GM12873 (cell line): ENCODE measurements around the gene P2RY2.

Experiments
- TF ChIP-seq, protein P1 (sequence below): IDR thresholded peaks from 2 replicates; pipeline ENCODE4 v1.5.1; 2012; ENCODE audit warnings: low read depth, mild to moderate bottlenecking, moderate library complexity, low read length, control low read depth; ENCODE audit not compliant: insufficient read depth; ENCODE audit errors: missing control alignments

Gene P2RY2

DNA sequence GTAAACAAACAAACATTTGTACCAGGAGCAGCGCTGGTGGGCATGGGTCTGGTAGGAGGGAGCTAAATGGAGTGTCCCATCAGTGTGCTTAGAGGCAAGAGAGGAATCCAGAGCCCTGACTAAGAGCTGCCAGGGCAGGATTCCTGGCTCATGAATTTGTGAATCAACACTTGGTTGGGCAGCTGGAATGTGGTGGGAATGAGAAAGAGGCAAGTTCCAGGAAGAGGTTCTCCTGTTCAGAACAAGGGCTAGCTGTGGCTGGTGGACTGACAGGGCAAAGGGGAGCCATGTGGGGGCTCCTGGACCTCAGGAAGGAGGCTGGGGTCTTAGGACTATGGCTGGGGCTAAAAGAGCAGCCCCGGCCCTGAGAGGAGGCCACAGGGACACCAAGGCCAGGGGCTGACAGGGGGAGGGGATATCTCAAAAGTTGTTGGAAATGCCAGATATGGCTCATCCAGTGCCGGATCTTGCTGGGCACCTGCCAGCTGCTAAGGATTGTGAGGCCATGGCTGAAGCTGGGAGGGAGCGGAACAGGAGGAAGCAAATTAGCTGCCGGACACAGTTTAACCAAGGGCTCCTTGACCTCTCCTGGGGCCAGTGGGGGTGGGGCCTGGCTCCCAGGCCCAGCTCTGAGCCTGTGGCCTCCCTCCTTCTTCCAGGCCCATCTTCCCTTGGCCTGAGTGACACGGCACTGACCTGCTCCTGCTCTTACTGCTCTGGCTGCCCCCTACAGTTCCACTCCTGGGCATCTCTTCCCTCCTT is 39.4 kb downstream of the P2RY2 start:
- TF ChIP-seq, protein P1, sequence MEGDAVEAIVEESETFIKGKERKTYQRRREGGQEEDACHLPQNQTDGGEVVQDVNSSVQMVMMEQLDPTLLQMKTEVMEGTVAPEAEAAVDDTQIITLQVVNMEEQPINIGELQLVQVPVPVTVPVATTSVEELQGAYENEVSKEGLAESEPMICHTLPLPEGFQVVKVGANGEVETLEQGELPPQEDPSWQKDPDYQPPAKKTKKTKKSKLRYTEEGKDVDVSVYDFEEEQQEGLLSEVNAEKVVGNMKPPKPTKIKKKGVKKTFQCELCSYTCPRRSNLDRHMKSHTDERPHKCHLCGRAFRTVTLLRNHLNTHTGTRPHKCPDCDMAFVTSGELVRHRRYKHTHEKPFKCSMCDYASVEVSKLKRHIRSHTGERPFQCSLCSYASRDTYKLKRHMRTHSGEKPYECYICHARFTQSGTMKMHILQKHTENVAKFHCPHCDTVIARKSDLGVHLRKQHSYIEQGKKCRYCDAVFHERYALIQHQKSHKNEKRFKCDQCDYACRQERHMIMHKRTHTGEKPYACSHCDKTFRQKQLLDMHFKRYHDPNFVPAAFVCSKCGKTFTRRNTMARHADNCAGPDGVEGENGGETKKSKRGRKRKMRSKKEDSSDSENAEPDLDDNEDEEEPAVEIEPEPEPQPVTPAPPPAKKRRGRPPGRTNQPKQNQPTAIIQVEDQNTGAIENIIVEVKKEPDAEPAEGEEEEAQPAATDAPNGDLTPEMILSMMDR, result no peak

DNA sequence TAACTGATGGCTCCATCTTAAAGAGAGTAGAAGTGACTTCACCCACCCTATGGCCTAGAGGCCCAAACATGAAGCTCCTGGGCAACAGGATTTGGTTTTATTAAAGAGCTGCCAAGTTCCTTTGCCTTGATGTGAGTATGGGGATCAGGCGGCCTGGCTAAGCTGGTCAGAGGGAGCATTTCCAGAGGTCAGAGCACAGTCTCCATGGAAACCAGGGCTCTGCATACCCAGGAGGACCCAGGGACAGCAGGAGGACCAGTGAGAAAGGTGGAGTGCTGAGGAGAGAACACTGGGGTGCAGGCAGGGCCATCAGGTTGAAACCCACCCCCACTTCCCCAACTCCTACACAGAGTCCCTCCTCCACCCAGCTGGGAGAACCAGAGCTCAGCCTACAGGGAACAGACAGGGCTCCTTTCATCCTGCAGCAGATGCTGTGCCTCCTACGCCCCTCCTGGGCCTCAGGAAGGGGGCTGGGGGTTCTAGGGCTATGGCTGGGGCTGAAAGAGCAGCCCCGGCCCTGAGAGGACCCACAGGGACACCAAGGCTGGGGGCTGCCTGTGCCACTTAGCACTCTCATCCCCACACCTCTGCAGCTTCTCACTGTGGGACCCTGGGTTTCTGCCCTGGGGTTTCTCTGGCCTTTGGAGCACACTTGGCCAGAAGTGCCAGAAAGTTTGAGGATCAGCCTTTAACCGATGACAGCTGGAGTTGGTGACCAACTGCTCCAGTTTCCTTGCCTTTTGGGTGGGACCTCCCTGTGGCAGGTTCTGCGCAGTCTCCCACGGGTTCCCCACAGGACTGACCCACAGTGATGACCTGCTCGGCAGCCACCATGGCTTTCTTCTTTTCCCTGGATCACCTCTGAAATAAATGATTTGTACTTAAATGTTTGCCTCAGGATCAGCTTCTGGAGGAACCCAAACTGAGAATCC is 40.3 kb downstream of the P2RY2 start:
- TF ChIP-seq, protein P1, result no peak

DNA sequence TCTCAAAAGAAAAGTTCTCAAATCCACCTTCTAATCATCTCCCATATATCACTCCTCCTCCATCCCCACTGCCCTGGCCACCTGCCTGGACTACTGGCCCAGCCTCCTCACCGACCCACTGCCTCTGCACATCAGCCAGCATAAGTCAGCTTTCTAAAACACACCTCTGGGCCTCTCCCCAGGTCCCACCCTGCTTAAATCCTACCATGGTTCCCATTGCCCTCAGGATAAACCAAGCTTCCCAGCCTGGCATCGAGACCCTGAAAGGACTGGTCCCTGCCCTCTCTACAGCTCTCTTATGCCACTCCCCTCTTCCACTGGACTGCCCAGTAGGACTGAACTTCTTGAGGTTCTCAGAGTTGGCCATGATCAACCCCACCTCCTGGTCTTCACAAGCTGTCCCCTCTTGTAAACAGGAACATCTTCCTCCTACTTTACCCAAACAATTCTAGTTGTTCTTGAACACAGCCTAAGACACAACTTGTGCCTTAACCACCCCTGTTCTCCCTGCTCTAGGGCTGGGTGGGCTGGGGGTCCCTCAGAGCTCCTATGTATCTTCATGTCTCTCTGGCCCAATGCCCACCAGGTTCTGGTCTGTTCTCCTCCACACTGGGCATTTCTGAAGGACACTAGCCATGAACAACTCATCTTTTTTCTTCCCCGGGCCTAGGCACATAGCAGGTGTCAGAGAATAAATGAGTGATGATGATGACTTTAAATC is 41.5 kb downstream of the P2RY2 start:
- TF ChIP-seq, protein P1, result no peak

DNA sequence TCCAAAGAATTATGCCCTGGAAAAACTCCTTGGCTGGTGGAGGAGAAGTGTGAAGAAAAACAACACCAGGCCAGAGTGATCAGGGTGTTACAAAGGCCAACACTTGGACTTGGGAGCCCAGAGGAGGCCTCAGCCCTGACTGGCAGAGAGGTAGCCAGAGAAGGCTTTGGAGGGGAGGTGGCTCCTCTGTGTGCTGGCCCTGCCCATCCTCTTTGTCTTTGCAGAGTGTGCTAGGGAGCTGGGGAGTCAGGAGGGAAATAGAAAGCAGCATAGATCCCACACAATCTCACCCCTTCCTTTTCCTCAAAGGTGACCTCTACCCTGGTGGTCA is 42.0 kb downstream of the P2RY2 start:
- TF ChIP-seq, protein P1, result no peak

DNA sequence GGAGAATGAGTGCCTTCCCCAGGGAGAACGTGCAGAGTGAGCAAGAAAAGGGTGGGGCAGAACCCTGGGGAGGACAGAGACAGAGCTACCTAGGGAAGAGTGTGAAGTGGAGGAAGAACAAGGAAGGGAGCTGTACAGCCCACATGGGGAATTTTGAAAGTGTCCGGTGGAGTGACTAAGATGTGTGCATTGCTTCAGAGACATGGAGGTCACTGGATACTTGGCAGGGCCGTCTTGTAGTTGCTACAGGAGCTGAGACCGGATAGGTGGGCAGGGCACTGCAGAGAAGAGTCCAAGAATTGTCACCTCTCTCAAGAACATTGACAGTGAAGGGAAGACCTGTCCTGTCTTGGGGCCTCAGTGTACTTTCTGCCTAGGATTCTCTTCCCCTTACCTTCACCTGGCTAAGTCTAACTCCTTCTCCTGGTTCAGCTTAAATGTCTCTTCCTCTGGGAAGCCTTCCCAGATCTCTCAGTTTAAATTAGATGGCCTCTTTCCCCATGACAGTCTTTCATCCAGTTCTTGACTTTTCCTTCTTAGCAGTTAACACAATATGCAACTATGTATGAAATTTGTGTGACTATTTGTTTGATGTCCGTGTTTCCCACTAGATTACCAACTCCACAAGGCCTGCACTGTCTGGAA is 44.9 kb downstream of the P2RY2 start:
- TF ChIP-seq, protein P1, result no peak

DNA sequence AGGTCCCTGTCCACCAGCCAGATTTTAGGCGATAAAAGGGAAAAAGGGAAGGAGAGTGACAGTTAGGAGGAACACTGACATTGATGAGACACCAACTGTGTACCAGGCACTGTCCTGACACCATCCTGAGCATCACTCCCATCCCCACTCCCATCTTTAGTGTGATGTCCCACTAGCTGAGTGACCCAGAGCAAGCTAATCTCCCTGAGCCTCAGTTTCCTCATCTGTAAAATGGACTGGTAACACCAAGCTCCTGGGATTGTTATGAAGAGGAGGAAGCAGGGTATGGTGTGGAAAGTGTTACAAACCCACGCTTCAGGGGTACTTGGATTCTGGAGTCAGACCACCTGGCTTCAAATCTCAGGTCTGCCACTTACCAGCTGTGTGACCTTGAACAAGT is 45.6 kb downstream of the P2RY2 start:
- TF ChIP-seq, protein P1, result no peak

DNA sequence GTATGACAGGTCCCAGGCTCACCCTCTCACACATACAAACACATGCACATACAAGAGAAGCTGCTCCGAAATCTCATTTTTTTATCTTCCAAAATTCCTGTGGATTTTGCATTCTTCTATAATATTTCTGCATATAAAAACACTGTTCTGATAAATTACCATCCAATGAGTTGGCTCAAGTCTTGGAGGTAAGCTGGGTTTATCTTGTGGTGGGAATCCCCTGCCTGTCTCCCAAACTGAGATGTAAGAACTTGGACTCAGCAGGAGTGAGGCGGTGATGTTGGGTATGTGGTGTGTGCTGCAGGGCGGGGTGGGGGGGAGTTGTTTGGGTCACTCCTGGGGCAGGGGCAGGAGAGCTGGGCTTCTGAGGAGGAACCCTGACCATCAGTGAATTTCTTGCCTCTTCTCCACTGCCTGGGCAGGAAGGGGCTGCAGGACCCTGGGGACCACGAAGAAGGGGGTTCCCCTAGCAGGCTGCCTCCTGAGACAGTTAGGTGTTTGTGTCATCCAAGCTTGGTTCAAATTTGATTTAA is 47.3 kb downstream of the P2RY2 start:
- TF ChIP-seq, protein P1, result no peak
